ENCODE results near the gene CYGB. TPM values are rescaled to one million over a fixed set of nuclear protein-coding genes. Genes with fewer than 3 reads are reported as not detected.

The CYGB gene
- polyA plus RNA-seq, 4 donors = 11.0 to 19.0 (median 15.6) TPM

GRCh38 chr17:76551685-76552084, 14.2 kb upstream of the CYGB start:
- no peak for DNase-seq (ENCODE audit: low read depth in 4 of 4, low spot score in 3 of 4)

GRCh38 chr17:76550712-76551615, 13.5 kb upstream of the CYGB start:
- DNase-seq (ENCODE audit: low read depth in 4 of 4, low spot score in 3 of 4) = no peak

- DNase-seq (ENCODE audit: low read depth in 4 of 4, low spot score in 3 of 4) = no peak
These were observed 12.0 kb upstream of the CYGB start for GRCh38 chr17:76549539-76549938.

GRCh38 chr17:76549215-76549518, 11.7 kb upstream of the CYGB start:
- DNase-seq (ENCODE audit: low read depth in 4 of 4, low spot score in 3 of 4) = no peak

GRCh38 chr17:76548378-76549214, 11.1 kb upstream of the CYGB start:
- DNase-seq (ENCODE audit: low read depth in 4 of 4, low spot score in 3 of 4) = no peak

GRCh38 chr17:76547642-76548202, 10.2 kb upstream of the CYGB start:
- DNase-seq (ENCODE audit: low read depth in 4 of 4, low spot score in 3 of 4) = no peak

- no peak for DNase-seq (ENCODE audit: low read depth in 4 of 4, low spot score in 3 of 4)
These were observed 9.7 kb upstream of the CYGB start for GRCh38 chr17:76547183-76547641.

GRCh38 chr17:76546556-76547182, 9.2 kb upstream of the CYGB start:
- DNase-seq (ENCODE audit: low read depth in 4 of 4, low spot score in 3 of 4) = no peak

- DNase-seq (ENCODE audit: low read depth in 4 of 4, low spot score in 3 of 4) = no peak
These were observed 8.5 kb upstream of the CYGB start for GRCh38 chr17:76545918-76546555.

- no peak for DNase-seq (ENCODE audit: low read depth in 4 of 4, low spot score in 3 of 4)
These were observed 7.2 kb upstream of the CYGB start for GRCh38 chr17:76544546-76545365.

- no peak for DNase-seq (ENCODE audit: low read depth in 4 of 4, low spot score in 3 of 4)
These were observed 6.5 kb upstream of the CYGB start for GRCh38 chr17:76543826-76544545.

GRCh38 chr17:76543482-76543825, 5.9 kb upstream of the CYGB start:
- DNase-seq (ENCODE audit: low read depth in 4 of 4, low spot score in 3 of 4) = no peak

- no peak for DNase-seq (ENCODE audit: low read depth in 4 of 4, low spot score in 3 of 4)
These were observed 5.5 kb upstream of the CYGB start for GRCh38 chr17:76542984-76543383.

- DNase-seq (ENCODE audit: low read depth in 4 of 4, low spot score in 3 of 4) = no peak
These were observed 5.1 kb upstream of the CYGB start for GRCh38 chr17:76542566-76542971.

GRCh38 chr17:76541739-76542454, 4.4 kb upstream of the CYGB start:
- no peak for DNase-seq (ENCODE audit: low read depth in 4 of 4, low spot score in 3 of 4)

GRCh38 chr17:76540381-76541300, 3.1 kb upstream of the CYGB start:
- DNase-seq (ENCODE audit: low read depth in 4 of 4, low spot score in 3 of 4) = peak; percentile 84 to 94 (median 88)

GRCh38 chr17:76539631-76540271, 2.2 kb upstream of the CYGB start, which contains the start of gene PRCD:
PRCD (plus strand) TSS chr17:76540044; CDS start chr17:76540142, 98 bp downstream.
- DNase-seq (ENCODE audit: low read depth in 4 of 4, low spot score in 3 of 4) = no peak

Measured in left renal pelvis (tissue), 4 donors.